ENCODE measurements around the gene LLGL2.
"Not testable (repeated sequence)": the region's sequence is repeated elsewhere in the genome, so short reads cannot be mapped to it uniquely, and the experiment has no call there.

The LLGL2 gene

GRCh38 chr17:75568412-75569255 is 43.1 kb downstream of the LLGL2 start:
- no peak for DNase-seq (ENCODE audit: low spot score)

- DNase-seq (ENCODE audit: low spot score) = no peak
Measured at GRCh38 chr17:75570034-75570676, 44.7 kb downstream of the LLGL2 start.

GRCh38 chr17:75570772-75571171 is 45.3 kb downstream of the LLGL2 start:
- DNase-seq (ENCODE audit: low spot score) = no peak

GRCh38 chr17:75571197-75571884 is 45.8 kb downstream of the LLGL2 start:
- no peak for DNase-seq (ENCODE audit: low spot score)

- DNase-seq (ENCODE audit: low spot score) = no peak
Measured at GRCh38 chr17:75571885-75572215, 46.4 kb downstream of the LLGL2 start.

GRCh38 chr17:75572713-75573539 is 47.4 kb downstream of the LLGL2 start:
- no peak for DNase-seq (ENCODE audit: low spot score)

GRCh38 chr17:75573540-75573957 is 48.1 kb downstream of the LLGL2 start:
- no peak for DNase-seq (ENCODE audit: low spot score)

GRCh38 chr17:75573994-75574393 is 48.5 kb downstream of the LLGL2 start:
- no peak for DNase-seq (ENCODE audit: low spot score)

GRCh38 chr17:75574404-75575036 is 49.0 kb downstream of the LLGL2 start:
- no peak for DNase-seq (ENCODE audit: low spot score)

GRCh38 chr17:75575197-75575596 is 49.7 kb downstream of the LLGL2 start:
- DNase-seq (ENCODE audit: low spot score) = no peak

GRCh38 chr17:75575728-75576127 is 50.2 kb downstream of the LLGL2 start:
- no peak for DNase-seq (ENCODE audit: low spot score)

GRCh38 chr17:75576661-75577060 is 51.2 kb downstream of the LLGL2 start:
- DNase-seq (ENCODE audit: low spot score) = no peak

- not testable (repeated sequence) for DNase-seq (ENCODE audit: low spot score)
Measured at GRCh38 chr17:75581121-75581725, 55.7 kb downstream of the LLGL2 start.

GRCh38 chr17:75583197-75583596 is 57.7 kb downstream of the LLGL2 start:
- not testable (repeated sequence) for DNase-seq (ENCODE audit: low spot score)

- no peak for DNase-seq (ENCODE audit: low spot score)
Measured at GRCh38 chr17:75584849-75585175, 59.3 kb downstream of the LLGL2 start.

GRCh38 chr17:75587675-75588595 is 62.4 kb downstream of the LLGL2 start, which contains the start of gene MYO15B:
MYO15B (plus strand) TSS chr17:75587800; CDS start chr17:75588058, 258 bp downstream.
- DNase-seq (ENCODE audit: low spot score) = no peak

GRCh38 chr17:75588596-75589011 is 63.1 kb downstream of the LLGL2 start:
- DNase-seq (ENCODE audit: low spot score) = no peak

- DNase-seq (ENCODE audit: low spot score) = peak; percentile 84
Measured at GRCh38 chr17:75589012-75589918, 63.8 kb downstream of the LLGL2 start.

- DNase-seq (ENCODE audit: low spot score) = no peak
Measured at GRCh38 chr17:75589919-75590303, 64.4 kb downstream of the LLGL2 start.

Measured in SW480 (cell line).